Measurements from ENCODE around the gene BCORL1. TPM values are rescaled to one million over a fixed set of nuclear protein-coding genes. Genes with fewer than 3 reads are reported as not detected.

The BCORL1 gene
- total and polyA plus RNA-seq, 2 donors (not counting 1 experiment from before 2014, with no cell fraction given), result 1.9 to 14.3 TPM

- Histone ChIP-seq H3K27me3 (replicated peaks in 1 of 4; ENCODE audit: control extremely low read depth in 1 of 4, control insufficient read depth in 3 of 4, insufficient read depth in 4 of 4, low read length in 3 of 4) (no peaks in the 10 kb centered on the region), H3K9ac (ENCODE audit: low read length) (no peak overlapping the region), H3K79me2 (ENCODE audit: control insufficient read depth, insufficient read depth, low read length) (no peaks in the 10 kb centered on the region), H2AFZ (ENCODE audit: insufficient read depth, low read depth, low read length, poor library complexity, severe bottlenecking) (no peak overlapping the region), H3K27ac (ENCODE audit: low read length in 2 of 2) (no peak overlapping the region), H3K36me3 (replicated peaks in 1 of 2; ENCODE audit: control extremely low read depth in 1 of 2, control insufficient read depth in 1 of 2, extremely low read depth in 1 of 2, insufficient read depth in 2 of 2, low read length in 1 of 2) (peaks cover 0 to 41% of the 10 kb centered on the region in 2 experiments), H3K4me2 (replicated peaks; ENCODE audit: low read depth, low read length, poor library complexity, severe bottlenecking) (no peak overlapping the region), H3K9me3 (ENCODE audit: control extremely low read depth in 1 of 3, control insufficient read depth in 2 of 3, insufficient read depth in 1 of 3, low read length in 2 of 3) (no peaks in the 10 kb centered on the region), H3K4me3 (ENCODE audit: control extremely low read depth in 1 of 5, extremely low read depth in 1 of 5, insufficient read depth in 1 of 5, low read depth in 2 of 5, low read length in 4 of 5) (no peak overlapping the region), H4K20me1 (ENCODE audit: control insufficient read depth, insufficient read depth, low read length, poor library complexity, severe bottlenecking) (no peaks in the 10 kb centered on the region), H3K4me1 (ENCODE audit: control insufficient read depth in 2 of 2, insufficient read depth in 2 of 2, low read length in 2 of 2) (no peaks in the 10 kb centered on the region)
- H3K9me3 Mint-ChIP-seq (ENCODE audit: insufficient read depth), result no peaks in the 10 kb centered on the region
- POLR2A ChIA-PET, result no interaction called here
- TF ChIP-seq CTCF (IDR thresholded peaks at IDR 0.05) (no peak), EZH2 (IDR thresholded peaks at IDR 0.05; ENCODE audit: borderline replicate concordance, insufficient read depth, low read depth, low read length, poor library complexity, severe bottlenecking) (no peak)
- CTCF ChIA-PET, result no interaction called here
- no peak overlapping the region for H3K27ac Mint-ChIP-seq
- WGBS (ENCODE audit: insufficient coverage), result 93% methylated on average over 7 of the region's 15 CpGs
- H3K4me1 Mint-ChIP-seq, result no peaks in the 10 kb centered on the region
- no peak overlapping the region for H3K4me3 Mint-ChIP-seq
- ATAC-seq (ENCODE audit: low read depth), result no peak
- DNase-seq, result no peak
- intact Hi-C loops (cut with micrococcal nuclease), result no loop called here
- no peaks in the 10 kb centered on the region for H3K27me3 Mint-ChIP-seq
These were observed 84.7 kb downstream of the BCORL1 start for GRCh38 chrX:130066975-130067615.

- no peaks in the 10 kb centered on the region for H3K9me3 Mint-ChIP-seq (ENCODE audit: insufficient read depth)
- CTCF ChIA-PET, result interaction anchor here (0.8 kb wide), 1 partner anchor 9 kb away, joined by 3 read pairs; no protein-coding TSS in a partner anchor
- H3K4me3 Mint-ChIP-seq, result no peak overlapping the region
- H3K27ac ChIP-seq (ENCODE audit: low read length in 2 of 2), result no peak overlapping the region
- intact Hi-C loops (cut with micrococcal nuclease), result no loop called here
- POLR2A ChIA-PET, result no interaction called here
- no peak overlapping the region for H3K9ac ChIP-seq (ENCODE audit: low read length)
- H3K36me3 ChIP-seq (replicated peaks in 1 of 2; ENCODE audit: control extremely low read depth in 1 of 2, control insufficient read depth in 1 of 2, extremely low read depth in 1 of 2, insufficient read depth in 2 of 2, low read length in 1 of 2), result peaks cover 0 to 40% of the 10 kb centered on the region in 2 experiments
- H3K27me3 Mint-ChIP-seq, result no peaks in the 10 kb centered on the region
- no peak overlapping the region for H3K4me3 ChIP-seq (ENCODE audit: control extremely low read depth in 1 of 5, extremely low read depth in 1 of 5, insufficient read depth in 1 of 5, low read depth in 2 of 5, low read length in 4 of 5)
- DNase-seq, result no peak
- peaks cover 4% of the 10 kb centered on the region for H3K79me2 ChIP-seq (ENCODE audit: control insufficient read depth, insufficient read depth, low read length)
- H3K27me3 ChIP-seq (replicated peaks in 1 of 4; ENCODE audit: control extremely low read depth in 1 of 4, control insufficient read depth in 3 of 4, insufficient read depth in 4 of 4, low read length in 3 of 4), result no peaks in the 10 kb centered on the region
- no peaks in the 10 kb centered on the region for H3K4me1 ChIP-seq (ENCODE audit: control insufficient read depth in 2 of 2, insufficient read depth in 2 of 2, low read length in 2 of 2)
- H2AFZ ChIP-seq (ENCODE audit: insufficient read depth, low read depth, low read length, poor library complexity, severe bottlenecking), result no peak overlapping the region
- peak overlapping the region; percentile 74 for H3K27ac Mint-ChIP-seq
- H3K4me1 Mint-ChIP-seq, result no peaks in the 10 kb centered on the region
- TF ChIP-seq EZH2 (IDR thresholded peaks at IDR 0.05; ENCODE audit: borderline replicate concordance, insufficient read depth, low read depth, low read length, poor library complexity, severe bottlenecking) (no peak), CTCF (IDR thresholded peaks at IDR 0.05) (no peak)
- H4K20me1 ChIP-seq (ENCODE audit: control insufficient read depth, insufficient read depth, low read length, poor library complexity, severe bottlenecking), result peaks cover 7% of the 10 kb centered on the region
- H3K9me3 ChIP-seq (ENCODE audit: control extremely low read depth in 1 of 3, control insufficient read depth in 2 of 3, insufficient read depth in 1 of 3, low read length in 2 of 3), result no peaks in the 10 kb centered on the region
- no peak for ATAC-seq (ENCODE audit: low read depth)
- 82% methylated on average over 15 of the region's 18 CpGs for WGBS (ENCODE audit: insufficient coverage)
- no peak overlapping the region for H3K4me2 ChIP-seq (replicated peaks; ENCODE audit: low read depth, low read length, poor library complexity, severe bottlenecking)
These were observed 89.3 kb downstream of the BCORL1 start for GRCh38 chrX:130071611-130072344.

Data from B cell (primary cell).